HG02884 (cell line): Measurements from ENCODE around the gene DIP2B.
"Not testable (repeated sequence)": the region's sequence is repeated elsewhere in the genome, so short reads cannot be mapped to it uniquely, and the experiment has no call there.

ENCODE experiments used
- ATAC-seq: cut with Tn5 transposase; IDR thresholded peaks from one replicate; pipeline ENCODE4 v1.9.1; 2021; ENCODE audit warnings: mild to moderate bottlenecking, moderate library complexity; ENCODE audit not compliant: unreplicated experiment

The DIP2B gene, protein sequence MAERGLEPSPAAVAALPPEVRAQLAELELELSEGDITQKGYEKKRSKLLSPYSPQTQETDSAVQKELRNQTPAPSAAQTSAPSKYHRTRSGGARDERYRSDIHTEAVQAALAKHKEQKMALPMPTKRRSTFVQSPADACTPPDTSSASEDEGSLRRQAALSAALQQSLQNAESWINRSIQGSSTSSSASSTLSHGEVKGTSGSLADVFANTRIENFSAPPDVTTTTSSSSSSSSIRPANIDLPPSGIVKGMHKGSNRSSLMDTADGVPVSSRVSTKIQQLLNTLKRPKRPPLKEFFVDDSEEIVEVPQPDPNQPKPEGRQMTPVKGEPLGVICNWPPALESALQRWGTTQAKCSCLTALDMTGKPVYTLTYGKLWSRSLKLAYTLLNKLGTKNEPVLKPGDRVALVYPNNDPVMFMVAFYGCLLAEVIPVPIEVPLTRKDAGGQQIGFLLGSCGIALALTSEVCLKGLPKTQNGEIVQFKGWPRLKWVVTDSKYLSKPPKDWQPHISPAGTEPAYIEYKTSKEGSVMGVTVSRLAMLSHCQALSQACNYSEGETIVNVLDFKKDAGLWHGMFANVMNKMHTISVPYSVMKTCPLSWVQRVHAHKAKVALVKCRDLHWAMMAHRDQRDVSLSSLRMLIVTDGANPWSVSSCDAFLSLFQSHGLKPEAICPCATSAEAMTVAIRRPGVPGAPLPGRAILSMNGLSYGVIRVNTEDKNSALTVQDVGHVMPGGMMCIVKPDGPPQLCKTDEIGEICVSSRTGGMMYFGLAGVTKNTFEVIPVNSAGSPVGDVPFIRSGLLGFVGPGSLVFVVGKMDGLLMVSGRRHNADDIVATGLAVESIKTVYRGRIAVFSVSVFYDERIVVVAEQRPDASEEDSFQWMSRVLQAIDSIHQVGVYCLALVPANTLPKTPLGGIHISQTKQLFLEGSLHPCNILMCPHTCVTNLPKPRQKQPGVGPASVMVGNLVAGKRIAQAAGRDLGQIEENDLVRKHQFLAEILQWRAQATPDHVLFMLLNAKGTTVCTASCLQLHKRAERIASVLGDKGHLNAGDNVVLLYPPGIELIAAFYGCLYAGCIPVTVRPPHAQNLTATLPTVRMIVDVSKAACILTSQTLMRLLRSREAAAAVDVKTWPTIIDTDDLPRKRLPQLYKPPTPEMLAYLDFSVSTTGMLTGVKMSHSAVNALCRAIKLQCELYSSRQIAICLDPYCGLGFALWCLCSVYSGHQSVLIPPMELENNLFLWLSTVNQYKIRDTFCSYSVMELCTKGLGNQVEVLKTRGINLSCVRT (N-terminal part only)

DNA sequence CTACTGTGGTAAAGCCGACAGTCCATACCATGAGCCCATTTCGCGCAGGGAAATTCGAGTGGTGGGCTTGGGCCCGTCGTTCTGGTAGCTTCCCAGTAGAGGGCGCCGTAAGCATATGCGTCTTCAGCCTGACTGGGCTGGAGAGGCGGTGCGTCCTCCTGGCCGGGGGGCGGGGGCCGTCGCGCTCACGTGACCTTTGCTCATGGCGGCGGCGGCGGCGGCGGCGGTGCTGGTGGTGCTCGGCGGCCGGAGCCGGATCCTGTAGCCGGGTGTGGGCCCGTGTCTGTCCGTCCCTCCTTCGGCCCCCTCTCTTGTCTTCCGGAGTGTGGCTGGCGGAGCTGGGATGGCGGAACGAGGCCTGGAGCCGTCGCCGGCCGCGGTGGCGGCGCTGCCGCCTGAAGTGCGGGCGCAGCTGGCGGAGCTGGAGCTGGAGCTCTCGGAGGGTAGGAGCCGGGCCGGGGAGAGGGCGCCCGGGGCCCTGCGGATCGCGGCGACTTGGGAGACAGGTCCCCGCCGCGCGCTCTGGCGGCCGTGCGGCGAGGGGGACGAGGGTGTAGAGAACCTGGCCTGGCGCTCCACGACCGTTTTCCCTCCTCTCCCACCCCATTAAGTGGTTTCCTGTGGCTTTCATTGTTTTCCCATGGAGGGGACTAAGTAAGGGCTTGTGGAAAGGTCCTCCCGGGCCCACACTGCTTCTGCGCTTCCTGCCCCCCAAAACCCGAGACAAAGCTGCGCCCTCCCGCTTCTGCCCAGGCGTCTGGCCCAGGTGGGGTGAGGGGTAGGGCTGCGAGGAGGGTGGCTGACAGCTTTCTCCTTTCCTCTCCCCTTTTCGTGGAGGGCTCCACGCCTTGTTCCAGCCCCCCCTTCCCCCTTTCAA lies at the start of gene DIP2B:
DIP2B (plus strand) TSS at position 188 of the 877 bp plus-strand sequence; CDS start at position 344, 156 bp downstream.
- ATAC-seq: peak; percentile 53

DNA sequence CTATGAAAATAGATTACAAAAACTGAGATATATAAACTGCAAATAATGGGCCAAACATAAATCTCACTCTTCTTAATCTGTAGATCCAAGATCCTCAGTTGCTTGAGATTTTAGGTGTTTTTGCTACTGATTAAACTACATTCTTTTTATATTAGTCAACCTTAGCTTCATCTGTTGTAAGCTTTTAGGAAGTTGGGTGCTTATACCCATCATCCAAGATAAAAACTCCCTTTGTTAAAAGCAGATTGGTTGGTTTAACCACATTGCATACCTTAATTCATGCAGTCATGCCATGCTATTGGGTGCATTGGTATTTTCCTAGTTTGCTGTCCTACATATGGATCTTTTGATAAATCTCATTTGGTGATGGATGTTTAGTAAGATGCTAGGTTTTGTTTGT lies 46.2 kb upstream of the DIP2B start:
- ATAC-seq: no peak

DNA sequence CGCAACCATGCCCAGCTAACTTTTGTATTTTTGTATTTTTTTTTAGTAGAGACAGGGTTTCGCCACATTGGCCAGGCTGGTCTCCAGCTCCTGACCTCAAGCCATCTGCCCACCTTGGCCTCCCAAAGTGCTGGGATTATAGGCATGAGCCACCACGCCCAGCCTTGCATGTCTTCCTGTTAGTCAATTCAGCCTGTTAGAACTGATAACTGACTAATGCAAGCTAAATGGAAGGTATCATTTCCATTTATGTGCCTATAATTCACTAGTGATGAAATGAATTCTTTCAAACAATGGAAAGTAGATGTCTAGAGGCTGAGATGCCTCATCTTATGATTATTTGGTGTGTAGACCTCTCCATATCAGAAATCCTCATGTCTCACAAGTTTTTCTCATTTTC lies 37.3 kb upstream of the DIP2B start:
- ATAC-seq: no peak

DNA sequence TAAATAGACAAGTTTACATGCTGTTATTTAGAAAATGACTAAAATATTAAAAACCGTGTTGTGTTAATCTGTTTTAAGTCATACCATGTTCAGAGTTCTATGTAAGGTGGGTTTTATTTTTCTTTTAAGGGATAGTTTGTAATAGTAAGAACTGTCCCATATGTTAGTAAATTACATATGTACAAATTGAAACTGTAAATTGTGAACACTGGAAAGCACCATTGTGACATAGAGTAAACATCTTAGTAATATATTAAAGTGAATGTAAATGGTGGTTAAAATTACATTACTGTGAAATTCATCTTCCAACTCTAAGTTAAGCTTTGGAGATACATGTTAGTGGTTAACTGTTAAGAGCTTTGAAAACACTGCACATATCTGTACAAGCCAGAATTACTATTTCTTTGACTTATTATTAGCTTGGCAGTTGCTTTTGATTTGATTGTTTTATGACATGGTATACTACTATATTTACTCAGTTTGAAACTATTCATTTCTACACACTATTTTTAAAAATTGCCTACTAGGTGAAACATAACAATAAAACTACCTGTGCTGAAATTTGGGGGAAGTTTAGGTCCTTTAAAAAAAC lies 27.4 kb upstream of the DIP2B start:
- ATAC-seq: no peak

DNA sequence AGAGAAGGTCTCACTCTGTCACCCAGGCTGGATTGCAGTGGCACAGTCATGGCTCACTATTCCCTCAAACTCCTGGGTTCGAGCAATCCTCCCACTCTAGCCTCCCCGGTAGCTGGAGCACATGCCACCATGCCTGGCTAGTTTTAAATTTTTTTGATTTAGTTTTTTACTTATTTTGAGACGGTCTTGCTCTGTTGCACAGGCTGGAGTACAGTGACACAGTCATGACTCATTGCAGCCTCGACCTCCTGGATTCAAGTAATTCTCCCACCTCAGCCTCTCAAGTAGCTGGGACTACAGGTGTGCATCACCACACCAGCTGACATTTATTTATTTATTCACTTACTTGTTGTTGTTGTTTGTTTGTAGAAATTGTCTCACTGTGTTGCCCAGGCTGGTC lies 22.2 kb upstream of the DIP2B start:
- ATAC-seq: no peak

DNA sequence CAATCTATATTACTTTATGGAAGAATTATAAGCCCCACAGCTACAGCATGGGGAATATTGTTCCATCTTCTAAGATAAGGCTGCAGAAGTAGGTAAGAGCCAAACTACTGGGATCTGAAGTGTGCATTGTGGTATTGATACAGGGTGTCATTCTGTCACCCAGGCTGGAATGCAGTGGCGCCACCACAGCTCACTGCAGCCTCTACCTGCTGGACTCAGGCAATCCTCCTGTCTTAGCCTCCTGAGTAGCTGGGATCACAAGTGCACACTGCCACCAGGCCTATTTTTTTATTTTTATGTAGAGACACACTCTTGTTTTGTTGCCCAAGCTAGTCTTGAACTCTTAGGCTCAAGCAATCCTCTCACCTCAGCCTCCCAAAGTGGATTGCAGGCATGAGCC lies 21.3 kb upstream of the DIP2B start:
- no peak for ATAC-seq

DNA sequence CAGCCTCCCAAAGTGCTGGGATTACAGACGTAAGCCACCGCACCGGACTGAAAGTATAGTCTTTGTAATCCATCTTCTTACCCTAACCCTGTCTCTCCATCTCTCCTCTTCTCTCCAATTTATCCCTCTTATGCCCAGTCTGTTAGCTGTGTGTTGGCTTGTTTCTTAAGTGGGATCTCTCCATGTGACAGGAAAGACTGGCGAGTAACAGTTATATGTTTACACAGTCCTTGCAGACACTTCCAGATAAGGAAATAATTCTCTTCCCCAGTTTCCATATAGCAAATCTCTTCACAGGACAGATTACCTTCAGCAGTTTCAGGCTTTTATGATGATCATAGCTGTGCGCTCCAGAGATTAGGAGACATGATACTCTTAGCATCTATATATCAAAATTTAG lies 16.0 kb upstream of the DIP2B start:
- ATAC-seq: no peak

DNA sequence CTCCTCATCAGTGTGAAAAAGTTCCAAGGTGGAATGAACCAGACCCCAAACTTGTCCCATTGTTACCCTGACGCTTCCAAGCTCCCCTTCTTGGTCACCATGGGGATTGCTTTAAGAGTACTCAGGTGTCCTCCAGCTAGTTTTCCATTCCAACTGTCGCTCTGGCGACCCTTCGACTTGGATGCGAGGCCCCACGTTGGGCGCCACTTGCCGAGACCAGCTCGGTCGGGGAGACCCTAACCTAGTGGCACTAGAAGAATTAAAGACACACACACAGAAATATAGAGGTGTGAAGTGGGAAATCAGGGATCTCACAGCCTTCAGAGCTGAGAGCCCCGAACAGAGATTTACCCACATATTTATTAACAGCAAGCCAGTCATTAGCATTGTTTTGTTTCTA lies 6.7 kb upstream of the DIP2B start:
- not testable (repeated sequence) for ATAC-seq

DNA sequence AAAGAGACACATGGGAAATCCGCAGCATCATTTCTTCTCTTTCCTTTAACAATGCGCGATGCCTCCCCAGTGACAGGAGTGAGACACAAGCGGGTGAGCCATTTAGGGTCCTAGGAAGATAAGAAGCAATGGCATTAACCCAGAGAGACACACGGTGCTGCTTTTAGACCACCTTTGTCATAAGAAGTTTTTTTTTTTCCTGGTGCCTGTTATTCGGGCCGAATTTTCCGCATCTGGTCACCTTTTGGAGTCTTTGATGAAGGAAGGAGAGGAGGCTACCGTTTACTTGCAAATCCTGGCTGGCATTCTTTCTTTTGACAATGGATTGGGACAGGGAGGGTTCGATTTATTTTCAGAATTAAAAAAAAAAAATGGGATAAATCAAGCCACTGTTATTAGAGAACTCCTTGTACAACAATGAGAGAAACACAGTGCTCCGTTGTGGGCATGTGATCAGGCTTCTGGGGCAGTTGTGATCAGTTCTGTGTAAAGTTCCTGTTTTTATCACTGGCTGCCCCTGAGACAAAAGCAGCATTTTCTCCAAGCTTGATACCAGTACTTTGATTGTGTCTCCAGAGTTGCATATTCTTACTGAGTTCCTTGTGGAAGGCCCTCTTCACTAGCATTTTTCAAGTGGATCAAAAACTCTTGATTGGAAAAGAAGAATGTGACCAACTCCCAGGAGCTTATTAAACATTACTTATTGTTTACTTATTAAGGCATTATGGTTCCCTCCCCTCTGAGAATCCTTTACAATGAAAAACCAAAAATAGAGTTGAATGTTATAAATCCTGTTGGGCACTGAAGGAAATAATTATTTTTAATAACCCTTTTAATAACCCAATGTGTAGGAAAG lies 1.1 kb downstream of the DIP2B start:
- no peak for ATAC-seq

DNA sequence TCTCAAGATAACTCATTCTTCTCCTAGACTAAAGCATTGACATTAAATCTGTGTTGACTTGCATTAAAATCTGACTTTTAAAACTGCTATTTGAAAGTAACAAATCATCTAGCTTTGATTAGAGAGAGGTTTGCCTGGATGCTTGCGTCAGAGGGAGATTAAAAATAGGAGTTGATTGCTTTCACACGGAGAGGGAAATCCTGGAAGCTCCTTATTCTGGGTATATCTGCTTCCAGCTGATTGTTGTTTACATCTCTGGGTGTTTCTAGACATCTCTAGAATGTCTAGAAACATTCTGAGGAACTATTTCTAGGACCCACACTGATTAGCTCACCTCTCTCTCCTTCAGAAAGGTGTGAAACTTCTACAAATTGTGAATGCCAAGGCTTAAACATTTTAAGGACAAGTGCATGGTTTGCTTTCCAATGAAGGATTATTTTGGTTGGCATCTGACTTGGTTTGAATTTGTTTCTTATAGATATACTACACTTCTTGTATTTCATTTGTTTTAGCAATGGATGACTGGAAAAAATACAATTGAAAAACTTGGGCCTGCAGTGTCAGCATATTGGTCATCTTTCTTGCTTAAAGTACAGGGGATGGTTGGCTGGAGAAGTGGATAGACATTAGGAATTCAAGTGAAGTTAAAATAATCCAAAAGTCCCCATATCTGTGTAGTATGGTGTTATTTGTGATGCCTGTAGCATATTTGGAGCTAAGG lies 2.1 kb downstream of the DIP2B start:
- ATAC-seq: no peak

DNA sequence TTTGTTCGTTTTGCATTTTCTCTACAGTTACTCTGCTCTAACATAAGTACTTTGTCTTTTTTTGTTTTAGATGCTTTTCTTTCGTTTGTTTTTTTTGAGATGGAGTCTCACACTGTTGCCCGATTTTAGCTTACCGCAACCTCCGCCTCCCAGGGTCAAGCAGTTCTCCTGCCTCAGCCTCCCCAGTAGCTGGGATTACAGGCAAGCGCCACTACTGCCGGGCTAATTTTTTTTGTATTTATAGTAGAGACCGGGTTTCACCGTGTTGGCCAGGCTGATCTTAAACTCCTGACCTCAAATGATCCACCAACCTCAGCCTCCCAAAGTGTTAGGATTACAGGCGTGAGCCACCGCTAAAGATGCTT lies 2.7 kb downstream of the DIP2B start:
- no peak for ATAC-seq

DNA sequence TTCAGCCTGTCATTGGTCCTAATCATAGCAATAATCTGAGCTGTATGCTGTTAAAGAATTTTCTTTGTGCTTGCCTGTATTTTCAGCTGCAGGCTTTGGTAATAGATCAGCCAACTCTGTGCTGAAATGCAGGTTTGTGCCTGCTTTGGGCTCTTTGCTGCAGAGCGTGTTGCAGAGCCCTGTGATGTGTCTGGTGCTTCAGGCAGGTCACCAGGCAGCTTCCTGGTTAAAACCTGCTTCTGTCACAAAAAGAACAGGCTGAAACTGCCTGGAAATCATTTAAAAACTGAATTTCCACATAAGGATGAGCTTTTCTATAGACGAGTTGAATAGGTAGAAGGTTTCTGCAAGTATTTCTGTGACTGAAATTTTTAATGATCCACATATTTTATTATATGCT lies 3.1 kb downstream of the DIP2B start:
- no peak for ATAC-seq

DNA sequence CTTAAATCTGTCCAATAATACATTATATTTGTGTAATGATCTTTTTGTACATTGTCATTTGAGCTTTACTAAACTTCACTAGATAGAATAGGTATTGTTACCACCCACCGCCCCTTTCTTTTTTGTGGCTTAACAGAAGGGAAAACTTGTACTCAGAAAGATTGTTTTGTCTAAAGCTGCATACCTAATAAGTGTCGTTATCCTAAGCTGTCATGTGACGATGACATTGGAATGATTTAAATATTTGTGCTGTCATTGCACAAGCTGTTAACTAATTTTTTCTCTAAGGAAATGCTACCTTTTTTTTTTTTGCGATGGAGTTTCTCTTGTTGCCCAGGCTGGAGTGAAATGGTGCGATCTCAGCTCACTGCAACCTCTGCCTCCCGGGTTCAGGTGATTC lies 3.6 kb downstream of the DIP2B start:
- ATAC-seq: no peak

DNA sequence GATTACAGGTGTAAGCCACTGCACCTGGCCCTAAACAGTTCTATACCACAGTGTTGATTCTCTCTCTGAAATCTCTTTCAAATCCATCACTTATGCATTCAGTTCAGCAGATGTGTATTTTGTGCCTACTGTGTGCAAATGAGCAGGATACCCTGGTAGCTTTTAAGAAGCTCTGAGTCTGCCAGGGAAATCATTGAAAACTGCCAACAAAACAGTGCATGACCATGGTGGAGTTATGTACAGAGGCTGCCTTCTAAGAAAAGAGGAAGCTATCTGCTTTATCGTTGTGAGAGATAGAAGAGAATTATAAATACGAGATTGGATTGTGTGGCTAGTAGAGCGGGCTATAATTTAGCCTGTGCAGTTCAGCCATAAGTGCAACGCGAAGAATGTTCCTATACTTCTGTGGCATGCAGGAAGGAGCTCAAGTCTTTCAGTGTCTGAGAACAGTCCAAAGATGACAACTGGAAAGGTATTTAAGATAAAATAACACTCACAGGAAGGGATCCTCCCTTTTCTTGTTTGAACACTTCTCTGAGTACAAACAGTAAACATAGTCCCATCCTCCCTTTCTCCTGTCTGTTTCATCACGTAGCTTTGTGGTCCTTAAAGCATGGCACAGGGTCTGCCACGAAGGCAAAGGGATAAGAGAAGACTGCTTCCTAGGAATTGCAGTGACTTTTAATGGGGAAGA lies 4.3 kb downstream of the DIP2B start:
- ATAC-seq: no peak

DNA sequence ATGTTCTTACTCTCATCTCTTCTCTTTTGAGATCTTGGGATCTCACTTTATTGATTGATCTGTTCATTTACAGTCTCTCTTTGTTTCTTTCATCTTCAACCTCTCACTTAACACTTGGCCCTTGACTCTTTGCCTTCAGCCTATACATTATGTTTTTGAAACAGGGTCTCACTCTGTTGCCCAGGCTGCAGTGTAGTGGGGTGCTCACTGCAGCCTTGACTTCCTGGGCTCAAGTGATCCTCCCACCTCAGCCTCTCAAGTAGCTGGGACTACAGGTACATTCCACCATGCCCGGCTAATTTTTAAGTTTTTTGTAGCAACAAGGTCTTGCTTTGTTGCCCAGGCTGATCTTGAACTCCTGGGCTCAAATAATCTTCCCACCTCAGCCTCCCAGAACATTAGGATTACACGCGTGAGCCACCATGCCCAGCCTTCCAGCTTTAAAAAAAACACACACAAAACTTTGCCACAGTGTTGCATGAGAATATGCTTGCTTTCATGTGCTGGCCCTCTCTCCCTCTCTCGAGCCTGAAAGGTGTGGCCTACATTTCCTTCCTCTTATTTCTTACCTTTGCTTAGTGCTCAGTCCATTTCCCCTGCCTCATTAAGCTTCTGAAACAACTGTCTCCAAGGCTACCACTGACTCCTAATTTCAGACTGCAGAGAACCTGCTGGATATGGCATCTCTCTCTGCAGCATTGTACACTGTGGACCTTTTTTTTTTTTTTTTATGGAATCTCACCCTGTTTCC lies 9.9 kb downstream of the DIP2B start:
- ATAC-seq: no peak

DNA sequence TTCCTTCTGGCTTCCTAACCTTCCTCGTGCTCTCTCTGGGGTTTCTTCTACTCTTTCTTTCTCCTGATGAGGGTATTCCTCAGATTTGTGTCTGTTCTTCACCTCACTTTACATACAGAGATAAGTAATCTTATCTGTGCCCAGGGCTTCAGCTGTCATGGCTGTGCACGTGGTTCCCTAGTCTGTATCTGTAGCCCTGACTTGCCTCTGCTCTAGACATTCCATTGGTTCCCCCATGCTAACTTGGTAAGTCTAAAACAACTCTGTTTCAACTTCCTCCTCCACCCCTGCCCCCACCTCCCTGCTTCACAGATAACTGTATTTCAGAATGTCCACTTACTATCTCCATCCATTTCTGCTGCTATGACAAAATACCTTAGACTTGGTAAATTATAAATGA lies 10.8 kb downstream of the DIP2B start:
- ATAC-seq: no peak

DNA sequence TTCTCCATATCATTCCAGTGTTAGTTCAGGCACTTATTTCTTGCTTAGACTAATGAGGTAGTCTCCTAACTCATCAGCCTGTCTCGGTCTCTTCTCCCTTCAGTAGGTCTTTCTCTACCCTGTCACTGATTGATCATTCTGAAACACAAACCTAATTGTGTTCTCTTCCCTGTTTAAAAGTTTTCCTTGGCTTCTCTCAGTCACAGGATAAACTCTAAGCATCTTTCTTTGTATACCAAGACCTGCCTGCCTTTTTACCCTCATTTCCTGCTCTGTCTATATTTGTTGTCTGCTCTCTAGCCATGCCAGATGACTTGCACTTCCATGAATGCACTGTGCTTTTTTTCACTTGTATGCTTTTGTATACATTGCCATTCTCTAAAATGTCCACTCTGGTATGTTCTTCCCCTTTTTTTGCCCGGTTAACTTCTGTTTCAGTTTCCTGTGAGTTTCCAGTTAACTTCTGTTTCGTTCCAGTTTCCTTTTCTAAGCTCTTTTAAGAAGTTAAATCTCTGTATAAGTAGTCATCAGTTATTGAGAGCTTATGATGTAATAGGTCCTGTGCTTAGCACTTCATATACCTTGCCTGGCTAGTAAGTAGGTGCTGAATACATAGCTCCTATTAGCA lies 12.8 kb downstream of the DIP2B start:
- peak; percentile 61 for ATAC-seq
